Stimulated activated CD8-positive, alpha-beta memory T cell treated with anti-CD3 and anti-CD28 coated beads, Interleukin-12 subunit alpha, Interleukin-12 subunit beta, amount 100 ng/mL, for 1 hour (primary cell): ENCODE results near the gene NAT9.

ENCODE experiments used
- DNase-seq: peaks from one replicate; pipeline ENCODE4 v3.0.0-alpha.2; 2020; ENCODE audit warnings: low read depth

NAT9 gene

GRCh38 chr17:74776044-74776962, at the start of gene NAT9:
NAT9 (minus strand) TSS chr17:74776345; CDS start chr17:74775698, 647 bp downstream.
- DNase-seq: peak; percentile 99

- no peak for DNase-seq
Measured at GRCh38 chr17:74824961-74825627, 48.9 kb upstream of the NAT9 start.

GRCh38 chr17:74822939-74823367, 46.8 kb upstream of the NAT9 start:
- DNase-seq: no peak

GRCh38 chr17:74822335-74822938, 46.3 kb upstream of the NAT9 start:
- no peak for DNase-seq

DNA sequence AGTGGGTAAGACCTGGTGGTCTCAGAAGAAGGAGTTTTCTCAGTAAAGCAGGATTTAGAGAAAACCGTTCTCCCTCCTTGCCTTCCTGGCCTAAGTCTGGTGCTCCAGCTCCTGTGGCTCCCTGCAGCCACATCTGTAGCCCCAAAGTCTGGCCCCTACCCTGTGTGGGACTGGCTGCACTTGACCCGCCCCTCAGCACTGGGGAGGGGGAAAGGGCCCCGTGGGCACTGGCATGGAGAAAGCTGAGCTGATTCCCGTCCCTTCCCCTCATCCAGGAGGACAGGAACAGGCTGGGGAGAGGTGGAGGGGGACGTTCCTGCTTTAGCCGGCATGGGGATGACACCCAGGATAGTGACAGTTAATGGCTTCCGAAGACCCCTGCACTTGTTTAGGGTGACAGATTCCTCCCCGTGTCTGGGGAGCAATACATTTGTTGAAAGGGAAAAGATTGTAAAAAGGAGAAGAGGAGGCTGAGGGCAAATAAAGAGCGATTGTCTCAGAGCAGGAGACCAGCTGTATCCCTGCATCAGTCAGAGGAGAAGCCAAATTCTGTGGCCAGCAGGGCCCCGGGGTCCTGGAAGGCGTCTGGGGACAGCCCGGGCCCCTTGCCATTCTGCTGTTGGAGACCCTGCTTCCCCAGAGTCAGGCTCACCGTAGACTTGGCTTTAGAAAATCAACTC, 45.6 kb upstream of the NAT9 start:
- no peak for DNase-seq

GRCh38 chr17:74819801-74820436, 43.8 kb upstream of the NAT9 start:
- no peak for DNase-seq

DNA sequence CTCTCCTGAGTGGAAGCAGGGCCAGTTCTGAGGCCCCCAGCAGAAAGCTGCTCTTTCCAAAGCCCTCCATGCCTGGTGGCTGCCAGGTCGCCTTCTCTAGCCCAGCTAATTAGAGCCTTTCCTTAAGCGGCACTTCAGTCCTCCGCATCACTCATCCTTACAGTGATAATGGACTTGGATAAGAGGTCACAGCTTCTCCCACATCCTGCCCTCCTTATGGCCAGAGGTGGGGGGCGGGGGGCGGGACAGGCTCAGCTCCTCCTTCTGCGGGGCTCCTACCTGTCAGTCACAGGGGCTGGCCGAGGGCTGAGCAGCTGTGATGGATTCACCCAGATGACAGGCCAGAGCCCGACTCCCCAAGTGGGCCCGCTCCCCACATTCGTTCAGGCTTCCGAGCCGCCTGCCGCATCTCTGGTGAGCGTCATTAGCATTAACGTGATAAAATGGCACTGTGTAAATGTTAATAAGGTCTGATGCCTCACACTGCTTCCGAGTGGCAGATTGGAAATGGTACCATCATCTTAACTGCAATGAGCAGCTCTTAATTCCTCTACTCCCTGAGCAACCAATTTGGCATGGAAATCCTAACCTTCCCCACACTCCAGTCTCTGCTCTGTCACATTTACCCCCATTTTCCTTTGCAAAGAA, 42.3 kb upstream of the NAT9 start:
- DNase-seq: no peak

DNA sequence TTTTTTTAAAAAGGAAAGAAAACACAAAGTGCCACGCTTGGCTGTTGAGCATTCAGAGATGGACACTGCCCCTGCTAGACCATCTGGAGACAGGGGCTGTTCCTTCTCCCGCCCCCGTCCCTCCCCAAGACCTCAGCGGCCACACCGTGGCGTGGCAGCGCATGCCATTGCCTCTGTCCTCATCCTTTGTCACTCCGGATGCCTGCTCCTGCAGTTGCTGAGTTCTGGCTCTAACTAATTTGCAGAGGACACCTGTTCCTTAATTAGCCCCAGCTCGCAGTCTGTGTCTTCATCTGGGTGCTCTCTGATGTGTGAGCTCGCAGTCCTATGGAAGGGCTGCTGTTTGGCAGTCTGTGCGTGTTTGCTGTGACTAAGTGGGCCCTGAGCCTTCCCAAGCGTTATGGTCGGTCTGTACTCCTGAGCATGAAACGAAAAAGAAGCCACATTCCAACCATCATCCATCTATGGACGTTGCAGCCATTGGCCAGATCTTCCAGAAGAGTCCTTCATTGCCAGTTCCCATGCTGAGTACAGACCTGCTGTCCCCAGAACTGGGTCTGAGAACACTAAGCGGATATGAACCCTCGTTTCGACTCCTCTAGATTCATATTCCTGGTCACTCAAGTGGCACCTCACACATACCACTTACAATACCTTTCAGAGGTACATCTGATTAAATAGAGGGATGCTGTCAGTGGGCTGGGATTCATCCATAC, 40.9 kb upstream of the NAT9 start:
- DNase-seq: no peak

DNA sequence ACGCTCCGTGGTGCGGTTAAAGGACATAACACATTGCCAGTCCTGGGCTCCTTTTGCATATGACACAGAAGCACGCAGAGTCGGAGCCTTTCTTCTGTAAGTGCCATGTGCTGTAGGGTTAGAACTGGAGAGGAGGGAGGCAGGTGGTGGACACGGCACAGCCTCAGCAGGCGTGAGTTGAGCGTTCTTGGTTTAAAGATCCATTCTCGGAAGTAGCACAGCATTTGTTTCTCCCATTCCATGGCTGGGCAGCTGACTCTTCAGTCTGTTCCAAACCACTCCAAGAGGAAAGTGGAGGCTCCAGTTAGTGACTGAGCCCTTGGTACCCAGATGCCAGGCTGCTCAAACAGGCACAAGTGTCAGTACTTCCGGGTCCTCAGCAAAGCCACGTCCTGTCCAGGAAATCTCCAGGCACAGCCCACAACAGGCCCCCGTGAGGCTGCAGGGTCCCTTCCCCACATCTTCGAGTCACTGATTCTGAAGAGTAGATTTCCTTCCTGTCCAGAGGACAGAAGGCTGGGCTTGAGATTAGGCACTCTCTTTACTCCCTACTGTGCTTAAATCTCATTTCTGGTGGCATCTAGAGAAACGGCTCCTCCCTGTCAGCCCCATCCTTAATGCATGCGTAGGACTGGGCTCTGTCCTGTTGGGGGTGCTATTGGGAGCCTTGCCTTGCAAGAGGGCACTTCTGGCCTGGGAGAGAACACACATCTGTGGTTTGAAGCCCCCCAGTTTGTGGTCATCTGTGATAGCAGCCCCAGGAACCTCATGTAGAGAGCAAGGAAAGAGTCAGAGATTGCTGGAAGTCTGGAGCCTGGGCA, 39.6 kb upstream of the NAT9 start:
- DNase-seq: no peak

DNA sequence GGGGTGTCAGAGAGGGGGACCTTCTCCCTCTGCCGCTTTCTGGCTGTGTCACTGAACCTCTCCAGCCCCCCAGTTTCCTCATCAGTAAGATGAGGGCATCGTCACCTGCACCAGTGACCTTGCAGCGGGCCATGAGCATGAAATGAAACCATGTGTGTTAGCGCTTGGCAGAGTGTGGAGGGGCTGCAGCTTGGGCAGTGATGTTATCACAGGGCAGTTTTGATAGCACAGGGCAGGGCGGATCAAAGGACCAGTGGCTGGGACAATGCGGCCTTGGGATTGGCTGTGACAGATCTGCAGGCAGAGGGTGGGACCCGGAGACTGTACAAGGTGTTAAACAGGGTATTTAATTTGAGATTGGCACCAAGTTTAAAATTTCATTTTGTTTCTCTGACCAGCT, 38.9 kb upstream of the NAT9 start:
- DNase-seq: no peak

- no peak for DNase-seq
Measured at GRCh38 chr17:74814453-74814852, 38.3 kb upstream of the NAT9 start.

DNA sequence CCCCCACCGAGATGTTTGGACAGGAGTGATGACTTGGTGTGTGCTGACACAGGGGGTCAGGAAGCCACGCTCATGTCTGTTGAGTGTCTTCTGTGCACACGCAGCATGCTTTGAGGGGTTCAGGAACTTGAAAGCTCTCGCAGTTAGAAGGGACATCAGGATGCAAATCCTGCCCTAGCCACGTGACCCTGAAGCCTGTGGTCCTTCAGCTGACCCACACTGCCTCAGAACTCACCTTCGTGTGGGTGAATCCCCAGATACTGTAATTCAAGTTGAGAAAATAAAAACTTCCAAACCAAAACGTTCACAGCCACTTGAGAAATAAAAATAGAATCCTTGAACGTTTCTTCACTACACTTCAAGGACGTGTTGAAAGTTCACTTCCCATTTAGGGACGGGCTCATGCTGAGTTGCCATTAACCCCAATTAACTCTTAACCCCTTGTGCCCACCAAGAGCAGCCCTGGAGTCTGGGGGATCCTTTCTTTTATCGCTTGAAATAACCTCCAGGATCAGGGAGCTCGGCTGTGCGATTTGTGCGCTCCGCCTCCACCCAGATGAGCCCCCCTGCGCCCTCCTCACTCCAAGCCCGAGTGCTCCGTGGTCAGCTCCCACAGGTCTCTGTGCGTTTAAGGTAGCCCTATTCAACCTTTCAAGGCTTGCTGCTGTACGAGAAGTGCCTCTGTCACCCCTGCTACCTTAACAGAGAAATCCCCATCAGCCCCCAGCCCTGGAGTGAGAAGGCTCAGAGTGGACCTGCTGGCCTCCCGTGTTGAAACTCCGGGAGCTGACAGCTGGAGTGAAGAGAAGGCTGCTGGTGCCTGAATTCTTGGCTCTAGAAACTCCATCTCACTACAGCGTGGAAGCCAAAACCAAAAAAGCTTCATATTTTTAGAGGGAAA, 36.2 kb upstream of the NAT9 start:
- DNase-seq: no peak

DNA sequence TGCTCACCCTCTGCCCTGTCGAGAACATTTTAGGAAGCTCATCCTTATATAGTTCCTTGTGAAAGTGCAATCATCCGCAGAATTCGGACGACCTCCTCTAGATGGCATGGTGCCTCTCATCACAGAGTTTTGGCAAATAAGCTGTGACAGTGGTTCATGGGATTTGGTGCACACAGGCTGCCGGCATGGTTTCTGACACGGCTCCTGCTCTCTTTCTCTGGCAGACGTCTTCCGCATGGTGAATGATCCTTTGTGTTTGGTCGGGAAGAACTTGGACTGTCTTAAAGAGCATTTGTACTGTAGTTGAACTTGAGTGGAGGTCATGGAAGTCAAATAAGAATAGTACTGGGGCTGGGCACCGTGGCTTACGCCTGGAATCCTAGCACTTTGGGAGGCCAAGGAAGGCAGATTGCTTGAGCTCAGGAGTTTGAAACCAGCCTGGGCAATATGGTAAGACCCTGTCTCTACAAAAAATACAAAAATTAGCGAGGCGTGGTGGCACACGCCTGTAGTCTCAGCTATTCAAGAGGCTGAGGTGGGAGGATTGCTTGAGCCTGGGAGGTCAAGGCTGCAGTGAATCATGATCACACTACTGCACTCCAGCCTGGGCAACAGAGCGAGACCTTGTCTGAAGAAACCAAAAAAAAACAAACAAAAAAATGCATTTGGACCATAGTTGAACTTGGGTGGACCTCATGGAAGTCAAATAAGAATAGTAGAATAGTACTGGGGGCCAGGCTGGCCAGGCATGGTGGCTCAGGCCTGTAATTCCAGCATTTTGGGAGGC, 34.7 kb upstream of the NAT9 start:
- no peak for DNase-seq

- no peak for DNase-seq
Measured at GRCh38 chr17:74808714-74809430, 32.7 kb upstream of the NAT9 start.

- no peak for DNase-seq
Measured at GRCh38 chr17:74807925-74808324, 31.8 kb upstream of the NAT9 start.

- DNase-seq: no peak
Measured at GRCh38 chr17:74807441-74807840, 31.3 kb upstream of the NAT9 start.

DNA sequence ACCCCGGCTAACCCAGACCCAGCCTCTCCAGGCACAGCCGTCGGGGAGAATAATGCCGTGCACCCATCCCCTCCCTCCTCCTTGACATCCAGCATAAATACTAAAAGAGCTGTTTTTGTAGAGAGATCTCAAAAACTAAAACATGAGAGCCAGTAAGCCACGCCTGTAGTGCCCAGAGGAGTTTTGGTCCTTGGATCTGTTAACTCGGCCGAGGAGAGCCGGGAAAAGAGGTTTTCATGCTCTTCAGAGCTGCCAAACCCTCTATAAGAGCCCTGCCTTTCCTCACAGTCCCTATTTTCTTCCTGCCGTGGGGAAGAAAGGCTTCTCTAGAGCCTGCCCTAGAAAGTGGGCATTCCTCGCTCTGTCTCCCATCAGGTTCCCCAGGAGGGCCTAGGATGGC, 30.2 kb upstream of the NAT9 start:
- DNase-seq: no peak
